Measurements from ENCODE around the gene PGA3.

PGA3 gene

GRCh38 chr11:61181489-61181888 is 21.8 kb upstream of the PGA3 start:
- H3K4me3 ChIP-seq (ENCODE audit: control insufficient read depth, low read depth, low read length) = no peak overlapping the region
- TF ChIP-seq CTCF (conservative IDR thresholded peaks at IDR 0.05; ENCODE audit: control insufficient read depth, insufficient read depth, low read depth, low read length) = no peak
- DNase-seq (ENCODE audit: low read depth) = no peak

GRCh38 chr11:61183645-61184044 is 19.7 kb upstream of the PGA3 start:
- H3K4me3 ChIP-seq (ENCODE audit: control insufficient read depth, low read depth, low read length) = no peak overlapping the region
- DNase-seq (ENCODE audit: low read depth) = no peak
- TF ChIP-seq CTCF (conservative IDR thresholded peaks at IDR 0.05; ENCODE audit: control insufficient read depth, insufficient read depth, low read depth, low read length) = no peak

- TF ChIP-seq CTCF (conservative IDR thresholded peaks at IDR 0.05; ENCODE audit: control insufficient read depth, insufficient read depth, low read depth, low read length) = no peak
- no peak overlapping the region for H3K4me3 ChIP-seq (ENCODE audit: control insufficient read depth, low read depth, low read length)
- no peak for DNase-seq (ENCODE audit: low read depth)
Measured at GRCh38 chr11:61186504-61186903, 16.8 kb upstream of the PGA3 start.

GRCh38 chr11:61187505-61188130 is 15.7 kb upstream of the PGA3 start:
- peak; percentile 80 for DNase-seq (ENCODE audit: low read depth)
- peak; percentile 97 for TF ChIP-seq CTCF (conservative IDR thresholded peaks at IDR 0.05; ENCODE audit: control insufficient read depth, insufficient read depth, low read depth, low read length)

GRCh38 chr11:61189933-61190332 is 13.4 kb upstream of the PGA3 start:
- no peak for DNase-seq (ENCODE audit: low read depth)
- TF ChIP-seq CTCF (conservative IDR thresholded peaks at IDR 0.05; ENCODE audit: control insufficient read depth, insufficient read depth, low read depth, low read length) = no peak
- H3K4me3 ChIP-seq (ENCODE audit: control insufficient read depth, low read depth, low read length) = no peak overlapping the region

More at GRCh38 chr11:61187505-61188130, 15.7 kb upstream of the PGA3 start:
- no peak overlapping the region for H3K4me3 ChIP-seq (ENCODE audit: control insufficient read depth, low read depth, low read length)

- no peak for DNase-seq (ENCODE audit: low read depth)
- H3K4me3 ChIP-seq (ENCODE audit: control insufficient read depth, low read depth, low read length) = no peak overlapping the region
- no peak for TF ChIP-seq CTCF (conservative IDR thresholded peaks at IDR 0.05; ENCODE audit: control insufficient read depth, insufficient read depth, low read depth, low read length)
Measured at GRCh38 chr11:61193596-61193995, 9.7 kb upstream of the PGA3 start.

All from fibroblast of mammary gland (primary cell).